ENCODE measurements around the gene USF2. TPM values are rescaled to one million over a fixed set of nuclear protein-coding genes. Genes with fewer than 3 reads are reported as not detected.

The USF2 gene
- total RNA-seq, 1 experiment from 2014 or later = 123 TPM

- no peak overlapping the region for H2BK20ac ChIP-seq (ENCODE audit: low read depth, low read length, poor library complexity, severe bottlenecking)
- no peak for TF ChIP-seq CTCF (conservative IDR thresholded peaks at IDR 0.05)
- no peak overlapping the region for H3K23ac ChIP-seq (ENCODE audit: insufficient read length, low read depth, low read length)
- H2AK5ac ChIP-seq (ENCODE audit: insufficient read length, low read length) = no peak overlapping the region
- no peak overlapping the region for H2AFZ ChIP-seq (ENCODE audit: low read length)
- H2BK12ac ChIP-seq (ENCODE audit: insufficient read length, low read depth, low read length) = no peak overlapping the region
- Mint-ChIP-seq H3K27ac (peak overlapping the region in 1 of 3 experiments; percentile 76; a peak in 1 of 7 replicates), H3K4me3 (no peak overlapping the region), H3K27me3 (ENCODE audit: low read depth) (peaks cover 1% of the 10 kb centered on the region), H3K9me3 (peaks cover 0 to 2% of the 10 kb centered on the region in 2 experiments; a peak in 2 of 5 replicates), H3K4me1 (no peaks in the 10 kb centered on the region), H3K36me3 (ENCODE audit: insufficient read depth in 1 of 3, low read depth in 3 of 3) (no peaks in the 10 kb centered on the region)
- no peak for DNase-seq
- H3K4ac ChIP-seq (ENCODE audit: low read depth, low read length) = no peak overlapping the region
- no peak overlapping the region for H3K18ac ChIP-seq (ENCODE audit: insufficient read length, low read depth, low read length)
- H3K14ac ChIP-seq (ENCODE audit: insufficient read depth, low read length) = no peak overlapping the region
- no CpG with 5 or more reads among the region's 9 CpGs for WGBS (ENCODE audit: extremely low coverage, insufficient read length, low lambda C conversion rate)
- no peak overlapping the region for H4K5ac ChIP-seq (ENCODE audit: insufficient read length, low read depth, low read length)
- no peak overlapping the region for H3K4me2 ChIP-seq (ENCODE audit: insufficient read depth, insufficient read length, low read length)
- no peaks in the 10 kb centered on the region for H3K27me3 ChIP-seq (ENCODE audit: insufficient read depth, low read length)
- no peaks in the 10 kb centered on the region for H3K79me2 ChIP-seq (ENCODE audit: insufficient read depth, low read length)
- H4K20me1 ChIP-seq (ENCODE audit: control insufficient read depth, insufficient read depth, insufficient read length) = no peaks in the 10 kb centered on the region
- no peak overlapping the region for H3T11ph ChIP-seq (ENCODE audit: low read length)
- no peak overlapping the region for H3K56ac ChIP-seq (ENCODE audit: insufficient read length, low read depth, low read length)
- no peak overlapping the region for H3K27ac ChIP-seq (ENCODE audit: insufficient read length, low read depth, low read length)
- H3K23me2 ChIP-seq (ENCODE audit: insufficient read length, low read depth, low read length, poor library complexity, severe bottlenecking) = no peaks in the 10 kb centered on the region
- no peak overlapping the region for H2BK5ac ChIP-seq (ENCODE audit: insufficient read length, low read length)
- H2BK15ac ChIP-seq (ENCODE audit: low read depth, low read length) = no peak overlapping the region
- no peaks in the 10 kb centered on the region for H3K79me1 ChIP-seq (ENCODE audit: insufficient read depth, low read depth, low read length, poor library complexity, severe bottlenecking)
- H3K9ac ChIP-seq (ENCODE audit: extremely low read depth, insufficient read length, low read length) = no peak overlapping the region
- H2BK120ac ChIP-seq (ENCODE audit: low read depth, low read length, poor library complexity, severe bottlenecking) = no peak overlapping the region
- H4K91ac ChIP-seq (ENCODE audit: insufficient read length, low read depth, low read length) = no peak overlapping the region
- no peaks in the 10 kb centered on the region for H3K4me1 ChIP-seq (ENCODE audit: insufficient read depth, low read length)
- H4K8ac ChIP-seq (replicated peaks; ENCODE audit: insufficient read length, low read depth, low read length) = no peak overlapping the region
- no peaks in the 10 kb centered on the region for H3K9me3 ChIP-seq (ENCODE audit: control insufficient read depth, low read depth, low read length)
Measured at GRCh38 chr19:35316560-35316959, 47.8 kb downstream of the USF2 start.
